C4-2B (cell line): ENCODE measurements around the gene MEG3.

Source experiments
- CTCF ChIP-seq: fragments of 450-650 bp; conservative IDR thresholded peaks from 2 replicates; pipeline ENCODE4 v1.5.1; 2017; ENCODE audit warnings: mild to moderate bottlenecking
- ZFX ChIP-seq: fragments of 450-650 bp; IDR thresholded peaks from 2 replicates; pipeline ENCODE4 v1.6.1; 2017

GRCh38 chr14:100864960-100865681 is 39.2 kb downstream of the MEG3 start:
- TF ChIP-seq CTCF (no peak), ZFX (no peak)
